SK-N-SH (cell line): ENCODE measurements around the gene WNK2. TPM values are rescaled to one million over a fixed set of nuclear protein-coding genes. Genes with fewer than 3 reads are reported as not detected.

Source experiments
- CTCF ChIA-PET: fragments of 300-600, 350-600 bp; formaldehyde crosslinking; extraction: SDS; loops from one replicate; lab custom pipeline; 2021; lab: Yijun Ruan, JAX
- POLR2A ChIA-PET: fragments of 350-600 bp; sonication (Branson Sonifier 250); formaldehyde crosslinking; extraction: SDS; loops from one replicate; lab custom pipeline; 2020; ENCODE audit warnings: antibody characterized with exemption, inconsistent platforms; lab: Yijun Ruan, JAX
- DNase-seq: peaks from one replicate; pipeline ENCODE4 v3.0.0; 2012
- H2AFZ ChIP-seq: fragments of 200-600 bp; sonication (generic); 2 replicates; pipeline ENCODE4 v1.8.1; 2016; ENCODE audit warnings: antibody characterized with exemption, mild to moderate bottlenecking, low read depth
- H3F3A ChIP-seq: fragments of 200-600 bp; sonication (generic); replicated peaks from 2 replicates; pipeline ENCODE3; 2016; ENCODE audit warnings: antibody characterized with exemption, mild to moderate bottlenecking; ENCODE audit not compliant: insufficient read depth
- H3K27ac ChIP-seq, 2 experiments: fragments of 200-500 bp in 1 of 2; fragments of 200-600 bp in 1 of 2; sonication (Bioruptor generic) in 1 of 2; sonication (generic), shearing (Covaris generic) in 1 of 2; 2 replicates each; pipeline versions ENCODE4 v1.5.1 to v1.6.1; 2014 to 2016; ENCODE audit warnings: low read depth in 2 of 2, inconsistent platforms in 1 of 2, low read length in 1 of 2, mild to moderate bottlenecking in 1 of 2, mixed read lengths in 1 of 2
- H3K27me3 ChIP-seq: fragments of 200-600 bp; sonication (generic), shearing (Covaris generic); 2 replicates; pipeline ENCODE4 v1.6.1; 2016; ENCODE audit warnings: mixed run types; ENCODE audit not compliant: insufficient read depth
- H3K36me3 ChIP-seq, 2 experiments: fragments of 200-500 bp in 1 of 2; fragments of 200-600 bp in 1 of 2; sonication (Bioruptor generic) in 1 of 2; sonication (generic) in 1 of 2; replicated peaks in 1 of 2; 2 replicates each; pipeline versions ENCODE3 to v1.5.1; 2014 to 2016; ENCODE audit warnings: low read length in 1 of 2, mild to moderate bottlenecking in 1 of 2; ENCODE audit not compliant: insufficient read depth in 2 of 2, control insufficient read depth in 1 of 2
- H3K4me1 ChIP-seq, 2 experiments: fragments of 200-500 bp in 1 of 2; fragments of 200-600 bp in 1 of 2; sonication (Bioruptor generic) in 1 of 2; sonication (generic), shearing (Covaris generic) in 1 of 2; 2 replicates each; pipeline versions ENCODE4 v1.5.1 to v1.6.1; 2014 to 2016; ENCODE audit warnings: low read depth in 1 of 2, low read length in 1 of 2, mixed run types in 1 of 2; ENCODE audit not compliant: insufficient read depth in 2 of 2, control insufficient read depth in 1 of 2
- H3K4me2 ChIP-seq: fragments of 200-600 bp; sonication (generic), shearing (Covaris generic); 2 replicates; pipeline ENCODE4 v1.6.1; 2017; ENCODE audit warnings: mixed run types
- H3K4me3 ChIP-seq, 2 experiments: fragments of 200-500 bp in 1 of 2; fragments of 200-600 bp in 1 of 2; sonication (Bioruptor generic) in 1 of 2; sonication (generic), shearing (Covaris generic) in 1 of 2; 2 replicates each; pipeline versions ENCODE4 v1.5.1 to v1.8.1; 2014 to 2016; ENCODE audit warnings: low read depth in 2 of 2, inconsistent platforms in 1 of 2, low read length in 1 of 2, mild to moderate bottlenecking in 1 of 2, mixed read lengths in 1 of 2, moderate library complexity in 1 of 2
- H3K79me2 ChIP-seq: fragments of 200-600 bp; sonication (generic); 2 replicates; pipeline ENCODE4 v1.8.1; 2017; ENCODE audit warnings: mild to moderate bottlenecking; ENCODE audit not compliant: insufficient read depth
- H3K9ac ChIP-seq: fragments of 200-600 bp; sonication (generic); 2 replicates; pipeline ENCODE4 v1.6.1; 2017; ENCODE audit warnings: mixed run types
- H3K9me2 ChIP-seq: fragments of 200-600 bp; sonication (generic); 2 replicates; pipeline ENCODE4 v1.6.1; 2017; ENCODE audit warnings: mixed run types
- H3K9me3 ChIP-seq: fragments of 200-600 bp; sonication (generic); 2 replicates; pipeline ENCODE4 v1.6.1; 2017; ENCODE audit warnings: mixed run types, mild to moderate bottlenecking, moderate library complexity
- H4K20me1 ChIP-seq: fragments of 200-600 bp; sonication (generic); 2 replicates; pipeline ENCODE4 v1.6.1; 2017; ENCODE audit warnings: mild to moderate bottlenecking, mixed run types; ENCODE audit not compliant: insufficient read depth
- FOSL2 ChIP-seq: IDR thresholded peaks from 2 replicates; pipeline ENCODE4 v1.4.0; 2012; ENCODE audit warnings: low read depth, mild to moderate bottlenecking, moderate library complexity, borderline replicate concordance
- GATA2 ChIP-seq: sonication (generic); formaldehyde crosslinking; IDR thresholded peaks from 2 replicates; pipeline ENCODE4 v1.5.0; 2020; ENCODE audit warnings: mild to moderate bottlenecking, missing genetic modification reagents
- MEF2A ChIP-seq: IDR thresholded peaks from 2 replicates; pipeline ENCODE4 v1.4.0; 2012; ENCODE audit warnings: low read depth, borderline replicate concordance
- MXI1 ChIP-seq: IDR thresholded peaks from 2 replicates; pipeline ENCODE4 v1.6.1; 2012; ENCODE audit warnings: mild to moderate bottlenecking, low read depth, low read length, improper control_type of control experiment
- POLR2AphosphoS5 ChIP-seq: IDR thresholded peaks from 2 replicates; pipeline ENCODE4 v1.6.1; 2012; ENCODE audit warnings: low read depth, low read length
- RAD21 ChIP-seq: IDR thresholded peaks from 2 replicates; pipeline ENCODE4 v1.6.1; 2012; ENCODE audit warnings: mild to moderate bottlenecking, low read length
- RCOR1 ChIP-seq: fragments of 150-350 bp; IDR thresholded peaks from 2 replicates; pipeline ENCODE4 v1.6.1; 2017; ENCODE audit warnings: antibody characterized with exemption, low read length
- RFX5 ChIP-seq: IDR thresholded peaks from 2 replicates; pipeline ENCODE4 v1.6.1; 2012; ENCODE audit warnings: mild to moderate bottlenecking, improper control_type of control experiment, low read length
- SMC3 ChIP-seq: IDR thresholded peaks from 2 replicates; pipeline ENCODE4 v1.6.1; 2012; ENCODE audit warnings: low read depth, low read length, improper control_type of control experiment
- TEAD4 ChIP-seq: IDR thresholded peaks from 2 replicates; pipeline ENCODE4 v1.4.0; 2012; ENCODE audit warnings: mild to moderate bottlenecking, borderline replicate concordance; ENCODE audit not compliant: insufficient read depth
- WGBS: methylation state at CpG from one replicate; pipeline ENCODE4 v1.1.6; 2017; ENCODE audit warnings: low lambda C conversion rate; 5-methylcytosine and 5-hydroxymethylcytosine counted together
- polyA plus RNA-seq, 3 experiments: library from polyadenylated mRNA; depleted of rRNA; stranded (reverse); fragments of >200 nt; gene quantifications; 2 replicates each; pipeline ENCODE4 v1.2.3, GENCODE V29; 2012
- TF ChIP-seq, protein P1 (sequence below): IDR thresholded peaks from 2 replicates; pipeline ENCODE4 v1.4.0; 2012; ENCODE audit warnings: low read depth, borderline replicate concordance

WNK2 gene
- polyA plus RNA-seq, 1 of the 3 experiments (the other 2 are of a cell fraction), result 0.12 TPM

- Histone ChIP-seq H3K27ac (no peak overlapping the region; a peak in 1 of 4 replicates), H3K4me1 (peaks cover 0 to 54% of the 10 kb centered on the region in 2 experiments; a peak in 2 of 4 replicates), H3K9me3 (no peaks in the 10 kb centered on the region), H3K9me2 (no peaks in the 10 kb centered on the region), H3K4me3 (no peak overlapping the region), H4K20me1 (no peaks in the 10 kb centered on the region), H2AFZ (no peak overlapping the region), H3K79me2 (no peaks in the 10 kb centered on the region), H3K36me3 (no peaks in the 10 kb centered on the region), H3F3A (no peaks in the 10 kb centered on the region), H3K9ac (no peak overlapping the region), H3K4me2 (no peak overlapping the region), H3K27me3 (no peaks in the 10 kb centered on the region)
- no peak for DNase-seq
- ChIA-PET CTCF (no interaction called here), POLR2A (no interaction called here)
- TF ChIP-seq TEAD4 (no peak), FOSL2 (no peak), POLR2AphosphoS5 (no peak), GATA2 (CRISPR knock-in tag) (no peak), RFX5 (no peak), RAD21 (no peak), MEF2A (no peak), RCOR1 (no peak)
- 86% methylated on average over 9 of the region's 15 CpGs for WGBS
Observed at GRCh38 chr9:93210324-93210973, 26.5 kb downstream of the WNK2 start.

DNA sequence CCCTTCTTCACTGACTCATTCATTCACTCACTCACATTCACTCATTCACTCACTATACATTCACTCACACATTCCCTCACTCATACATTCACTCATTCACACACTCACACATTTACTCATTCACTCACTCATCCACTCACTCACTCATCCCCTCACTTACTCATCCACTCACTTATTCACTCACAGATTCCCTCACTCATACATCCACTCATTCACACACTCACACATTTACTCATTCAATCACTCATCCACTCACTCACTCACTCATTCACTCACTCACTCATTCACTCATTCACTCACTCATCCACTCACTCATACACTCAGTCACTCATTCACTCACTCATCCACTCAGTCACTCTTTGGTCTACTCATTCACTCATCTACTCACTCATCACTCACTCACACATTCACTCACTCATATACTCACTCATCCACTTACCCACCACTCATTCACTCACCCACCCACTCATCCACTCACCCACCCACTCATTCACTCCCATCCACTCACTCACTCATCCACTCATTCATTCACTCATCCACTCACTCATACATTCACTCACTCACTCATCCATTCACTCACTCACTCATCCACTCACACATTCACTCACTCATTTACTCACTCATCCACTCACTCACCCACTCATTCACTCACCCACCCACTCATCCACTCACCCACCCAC lies 27.2 kb downstream of the WNK2 start:
- POLR2A ChIA-PET, result no interaction called here
- Histone ChIP-seq H4K20me1 (no peaks in the 10 kb centered on the region), H3K4me1 (peaks cover 0 to 47% of the 10 kb centered on the region in 2 experiments; a peak in 2 of 4 replicates), H3K4me3 (no peak overlapping the region), H2AFZ (no peak overlapping the region), H3K27ac (no peak overlapping the region), H3F3A (no peaks in the 10 kb centered on the region), H3K9ac (no peak overlapping the region), H3K9me2 (no peaks in the 10 kb centered on the region), H3K27me3 (no peaks in the 10 kb centered on the region), H3K79me2 (no peaks in the 10 kb centered on the region), H3K9me3 (no peaks in the 10 kb centered on the region), H3K4me2 (no peak overlapping the region), H3K36me3 (no peaks in the 10 kb centered on the region)
- CTCF ChIA-PET, result no interaction called here
- TF ChIP-seq, protein P1, sequence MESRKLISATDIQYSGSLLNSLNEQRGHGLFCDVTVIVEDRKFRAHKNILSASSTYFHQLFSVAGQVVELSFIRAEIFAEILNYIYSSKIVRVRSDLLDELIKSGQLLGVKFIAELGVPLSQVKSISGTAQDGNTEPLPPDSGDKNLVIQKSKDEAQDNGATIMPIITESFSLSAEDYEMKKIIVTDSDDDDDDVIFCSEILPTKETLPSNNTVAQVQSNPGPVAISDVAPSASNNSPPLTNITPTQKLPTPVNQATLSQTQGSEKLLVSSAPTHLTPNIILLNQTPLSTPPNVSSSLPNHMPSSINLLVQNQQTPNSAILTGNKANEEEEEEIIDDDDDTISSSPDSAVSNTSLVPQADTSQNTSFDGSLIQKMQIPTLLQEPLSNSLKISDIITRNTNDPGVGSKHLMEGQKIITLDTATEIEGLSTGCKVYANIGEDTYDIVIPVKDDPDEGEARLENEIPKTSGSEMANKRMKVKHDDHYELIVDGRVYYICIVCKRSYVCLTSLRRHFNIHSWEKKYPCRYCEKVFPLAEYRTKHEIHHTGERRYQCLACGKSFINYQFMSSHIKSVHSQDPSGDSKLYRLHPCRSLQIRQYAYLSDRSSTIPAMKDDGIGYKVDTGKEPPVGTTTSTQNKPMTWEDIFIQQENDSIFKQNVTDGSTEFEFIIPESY, result no peak
- TF ChIP-seq SMC3 (no peak), MXI1 (no peak)
- DNase-seq, result no peak
